Tibial nerve (tissue), 4 donors: ENCODE data around the gene PTPN3. TPM values are rescaled to one million over a fixed set of nuclear protein-coding genes. Genes with fewer than 3 reads are reported as not detected.
"Not testable (repeated sequence)": the region's sequence is repeated elsewhere in the genome, so short reads cannot be mapped to it uniquely, and the experiment has no call there.

Source experiments
- DNase-seq, 2 donors: peaks; one replicate each; pipeline ENCODE4 v3.0.0-alpha.2; 2019; ENCODE audit warnings: low spot score in 2 of 2
- H3K27ac ChIP-seq, 4 donors: fragments of 200-600 bp; sonication (generic) in 3 of 4; one replicate each; pipeline ENCODE4 v1.5.1; 2017 to 2019; ENCODE audit warnings: mild to moderate bottlenecking in 1 of 4
- H3K27me3 ChIP-seq, 2 donors: fragments of 200-600 bp; sonication (generic) in 1 of 2; one replicate each; pipeline versions ENCODE4 v1.5.1 to v1.6.0; 2017 to 2019
- H3K36me3 ChIP-seq, 3 donors: fragments of 200-600 bp; sonication (generic); one replicate each; pipeline ENCODE4 v1.5.1; 2018 to 2019
- H3K4me1 ChIP-seq, 4 donors: fragments of 200-600 bp; sonication (generic) in 3 of 4; one replicate each; pipeline ENCODE4 v1.5.1; 2017 to 2019
- H3K4me3 ChIP-seq, 4 donors: fragments of 200-600 bp; sonication (generic) in 3 of 4; one replicate each; pipeline ENCODE4 v1.5.1; 2017 to 2019; ENCODE audit warnings: mild to moderate bottlenecking in 1 of 4, moderate library complexity in 1 of 4
- H3K9me3 ChIP-seq, 4 donors: fragments of 200-600 bp; sonication (generic) in 3 of 4; one replicate each; pipeline ENCODE4 v1.5.1; 2017 to 2019
- CTCF ChIP-seq, 5 experiments: fragments of 200-600 bp in 3 of 5; fragments of 450-650 bp in 2 of 5; sonication (generic) in 3 of 5; IDR thresholded peaks; one replicate each; pipeline ENCODE4 v1.5.1; 2016 to 2019; ENCODE audit warnings: antibody characterized with exemption in 5 of 5, mild to moderate bottlenecking in 3 of 5, moderate library complexity in 2 of 5
- EP300 ChIP-seq, 2 donors: sonication (generic); formaldehyde crosslinking; IDR thresholded peaks; one replicate each; pipeline ENCODE4 v1.6.1; 2017; ENCODE audit warnings: antibody characterized with exemption in 2 of 2, mild to moderate bottlenecking in 1 of 2
- POLR2A ChIP-seq, 2 donors: fragments of 450-650 bp; IDR thresholded peaks; one replicate each; pipeline ENCODE4 v1.6.1; 2017; ENCODE audit warnings: antibody characterized with exemption in 2 of 2, mild to moderate bottlenecking in 2 of 2, moderate library complexity in 2 of 2
- WGBS, 2 donors: methylation state at CpG; one replicate each; pipeline ENCODE4 v1.1.5; 2018; 5-methylcytosine and 5-hydroxymethylcytosine counted together
- total RNA-seq, 4 donors: library from RNA; depleted of rRNA; stranded (reverse); fragments of >200 nt; gene quantifications; one replicate each; pipeline ENCODE4 v1.1.0, GENCODE V29; 2016

Gene PTPN3
- total RNA-seq: 1 to 10 TPM; 1.3 to 3.3 (median 1.8) TPM

- no peak within 1 kb of the TSS for H3K27ac ChIP-seq
- H3K27me3 ChIP-seq: peaks cover 0 to 61% of the 10 kb centered on the region in 2 donors
- H3K4me3 ChIP-seq: peak within 1 kb of the TSS in 3 of 4 donors; percentile 22 to 52 (median 32)
- no peak for DNase-seq
- H3K4me1 ChIP-seq: peaks cover 0 to 19% (median 0%) of the 10 kb centered on the region in 4 donors
- no peaks in the 10 kb centered on the region for H3K9me3 ChIP-seq
- 27 to 31% methylated on average over 23 of the region's 78 CpGs for WGBS, 2 donors
- TF ChIP-seq POLR2A (IDR thresholded peaks at IDR 0.05) (no peak), CTCF (IDR thresholded peaks at IDR 0.05) (no peak), EP300 (IDR thresholded peaks at IDR 0.05) (no peak)
- no peaks in the 10 kb centered on the region for H3K36me3 ChIP-seq
These were observed at the start of gene PTPN3 for GRCh38 chr9:109498195-109499092. Gene PTPN3 (minus strand): TSS chr9:109498307. CDS start chr9:109463434, 34,873 bp downstream.

- 88 to 100% methylated on average over 1 of the region's 1 CpG for WGBS, 2 donors
- not testable (repeated sequence) for DNase-seq, H3K27ac ChIP-seq, H3K27me3 ChIP-seq, H3K36me3 ChIP-seq, H3K4me1 ChIP-seq, H3K4me3 ChIP-seq
- H3K9me3 ChIP-seq: peaks cover 0 to 47% (median 5%) of the 10 kb centered on the region in 4 donors
These were observed 46.8 kb upstream of the PTPN3 start for GRCh38 chr9:109544954-109545353.

- Histone ChIP-seq H3K4me1 (no peaks in the 10 kb centered on the region), H3K4me3 (no peak overlapping the region), H3K9me3 (peaks cover 0 to 40% (median 5%) of the 10 kb centered on the region in 4 donors), H3K36me3 (no peaks in the 10 kb centered on the region), H3K27me3 (peaks cover 0 to 14% of the 10 kb centered on the region in 2 donors), H3K27ac (no peak overlapping the region)
- no peak for DNase-seq
- WGBS, 2 donors: 56 to 62% methylated on average over 4 of the region's 4 CpGs
- TF ChIP-seq POLR2A (IDR thresholded peaks at IDR 0.05) (no peak), EP300 (IDR thresholded peaks at IDR 0.05) (no peak), CTCF (IDR thresholded peaks at IDR 0.05) (no peak)
These were observed 44.8 kb upstream of the PTPN3 start for GRCh38 chr9:109542922-109543321.

GRCh38 chr9:109538346-109538745 lies 40.2 kb upstream of the PTPN3 start:
- Histone ChIP-seq H3K9me3 (no peaks in the 10 kb centered on the region), H3K4me1 (no peaks in the 10 kb centered on the region), H3K27ac (no peak overlapping the region), H3K36me3 (no peaks in the 10 kb centered on the region), H3K4me3 (no peak overlapping the region), H3K27me3 (peaks cover 0 to 19% of the 10 kb centered on the region in 2 donors)
- WGBS, 2 donors: 81 to 83% methylated on average over 5 of the region's 5 CpGs
- no peak for TF ChIP-seq POLR2A (IDR thresholded peaks at IDR 0.05)
- TF ChIP-seq EP300 (IDR thresholded peaks at IDR 0.05): no peak
- TF ChIP-seq CTCF (IDR thresholded peaks at IDR 0.05): no peak
- no peak for DNase-seq

GRCh38 chr9:109537288-109537687 lies 39.2 kb upstream of the PTPN3 start:
- Histone ChIP-seq H3K36me3 (no peaks in the 10 kb centered on the region), H3K4me1 (no peaks in the 10 kb centered on the region), H3K4me3 (no peak overlapping the region), H3K27me3 (peaks cover 0 to 19% of the 10 kb centered on the region in 2 donors), H3K27ac (no peak overlapping the region), H3K9me3 (no peaks in the 10 kb centered on the region)
- no peak for TF ChIP-seq POLR2A (IDR thresholded peaks at IDR 0.05)
- no peak for TF ChIP-seq EP300 (IDR thresholded peaks at IDR 0.05)
- TF ChIP-seq CTCF (IDR thresholded peaks at IDR 0.05): no peak
- WGBS, 2 donors: 41 to 43% methylated on average over 6 of the region's 6 CpGs
- DNase-seq: no peak
